ENCODE results near the gene TSC2.
"Not testable (repeated sequence)": the region's sequence is repeated elsewhere in the genome, so short reads cannot be mapped to it uniquely, and the experiment has no call there.

Gene TSC2

GRCh38 chr16:2032285-2033056 lies 15.3 kb upstream of the TSC2 start:
- DNase-seq: no peak

GRCh38 chr16:2033057-2033908 lies 14.5 kb upstream of the TSC2 start:
- no peak for DNase-seq

GRCh38 chr16:2033909-2034695 lies 13.7 kb upstream of the TSC2 start:
- DNase-seq: not testable (repeated sequence)

- no peak for DNase-seq
These were observed 12.9 kb upstream of the TSC2 start for GRCh38 chr16:2034696-2035430.

- no peak for DNase-seq
These were observed 12.2 kb upstream of the TSC2 start for GRCh38 chr16:2035431-2036199.

- no peak for DNase-seq
These were observed 11.4 kb upstream of the TSC2 start for GRCh38 chr16:2036200-2036966.

- no peak for DNase-seq
These were observed 10.7 kb upstream of the TSC2 start for GRCh38 chr16:2037115-2037514.

- no peak for DNase-seq
These were observed 10.0 kb upstream of the TSC2 start for GRCh38 chr16:2037647-2038381.

GRCh38 chr16:2038382-2039231 lies 9.2 kb upstream of the TSC2 start:
- DNase-seq: no peak

GRCh38 chr16:2039274-2040031 lies 8.3 kb upstream of the TSC2 start:
- no peak for DNase-seq

- DNase-seq: no peak
These were observed 7.6 kb upstream of the TSC2 start for GRCh38 chr16:2040041-2040786.

- DNase-seq: no peak
These were observed 6.8 kb upstream of the TSC2 start for GRCh38 chr16:2040787-2041522.

- no peak for DNase-seq
These were observed 5.4 kb upstream of the TSC2 start for GRCh38 chr16:2042171-2042985.

- DNase-seq: no peak
These were observed 4.7 kb upstream of the TSC2 start for GRCh38 chr16:2042986-2043666.
